H1 (cell line): ENCODE measurements around the gene CPA3. TPM values are rescaled to one million over a fixed set of nuclear protein-coding genes. Genes with fewer than 3 reads are reported as not detected.

Source experiments
- CTCF ChIA-PET: fragments of 300-600 bp; sonication (Branson Sonifier 250); formaldehyde crosslinking; loops from one replicate; lab custom pipeline; 2021; ENCODE audit not compliant: partially characterized antibody; lab: Charles Lee
- POLR2A ChIA-PET: fragments of 300-600 bp; sonication (Branson Sonifier 250); formaldehyde crosslinking; loops from one replicate; lab custom pipeline; 2021; ENCODE audit warnings: inconsistent platforms; ENCODE audit not compliant: partially characterized antibody; lab: Charles Lee
- DNase-seq, 2 experiments: peaks; one replicate each; pipeline versions ENCODE4 v3.0.0 to v3.0.0-alpha.2; 2010 to 2022; ENCODE audit warnings: low spot score in 2 of 2, low read depth in 1 of 2, mixed read lengths in 1 of 2
- FAIRE-seq: peaks from 2 replicates; lab custom pipeline; 2011; peaks lifted over from hg19 to GRCh38; lab: Jason Lieb, UNC
- H2AFZ ChIP-seq: 2 replicates; pipeline ENCODE4 v1.8.1; 2012; ENCODE audit warnings: low read length, inconsistent platforms
- H2AK5ac ChIP-seq: 2 replicates; pipeline ENCODE4 v1.6.1; 2013; ENCODE audit warnings: low read depth, low read length
- H2BK120ac ChIP-seq: replicated peaks from 2 replicates; pipeline ENCODE3; 2013; ENCODE audit warnings: low read depth, low read length, inconsistent platforms
- H2BK12ac ChIP-seq: 2 replicates; pipeline ENCODE4 v1.6.1; 2013; ENCODE audit warnings: low read depth, low read length
- H2BK15ac ChIP-seq: 2 replicates; pipeline ENCODE4 v1.6.1; 2013; ENCODE audit warnings: low read length
- H2BK20ac ChIP-seq: 2 replicates; pipeline ENCODE4 v1.6.1; 2013; ENCODE audit warnings: low read length
- H2BK5ac ChIP-seq: 2 replicates; pipeline ENCODE4 v1.6.1; 2013; ENCODE audit warnings: low read depth, low read length
- H3K14ac ChIP-seq: 2 replicates; pipeline ENCODE4 v1.6.1; 2013; ENCODE audit warnings: inconsistent platforms; ENCODE audit not compliant: insufficient read length
- H3K18ac ChIP-seq: 2 replicates; pipeline ENCODE4 v1.6.1; 2013; ENCODE audit warnings: low read length; ENCODE audit errors: extremely low read depth
- H3K23ac ChIP-seq: 2 replicates; pipeline ENCODE4 v1.6.1; 2013; ENCODE audit warnings: inconsistent platforms; ENCODE audit not compliant: insufficient read length
- H3K23me2 ChIP-seq: 2 replicates; pipeline ENCODE4 v1.6.1; 2013; ENCODE audit warnings: low read depth, low read length
- H3K27ac ChIP-seq: 2 replicates; pipeline ENCODE4 v1.6.1; 2011; ENCODE audit warnings: low read depth, low read length, inconsistent platforms
- H3K27me3 ChIP-seq, 4 experiments: replicated peaks in 1 of 4; 1 replicate in 1 of 4; 2 replicates in 3 of 4; pipeline versions ENCODE4 v1.6.1 to v1.8.1; 2011 to 2013; ENCODE audit warnings: low read length in 3 of 4, mild to moderate bottlenecking in 3 of 4, inconsistent platforms in 2 of 4, mixed read lengths in 2 of 4, moderate library complexity in 1 of 4; ENCODE audit not compliant: control insufficient read depth in 3 of 4, insufficient read depth in 3 of 4; ENCODE audit errors: extremely low read depth in 1 of 4
- H3K36me3 ChIP-seq, 4 experiments: 2 replicates each; pipeline versions ENCODE4 v1.6.1 to v1.8.1; 2011 to 2013; ENCODE audit warnings: mild to moderate bottlenecking in 4 of 4, low read length in 3 of 4, moderate library complexity in 2 of 4, control low read depth in 1 of 4, inconsistent platforms in 1 of 4; ENCODE audit not compliant: insufficient read depth in 4 of 4, control insufficient read depth in 2 of 4
- H3K4ac ChIP-seq: replicated peaks from 2 replicates; pipeline ENCODE3; 2013; ENCODE audit warnings: low read length, low read depth, mixed read lengths, inconsistent platforms; ENCODE audit not compliant: insufficient read length
- H3K4me1 ChIP-seq, 4 experiments: replicated peaks in 1 of 4; 1 replicate in 1 of 4; 2 replicates in 3 of 4; pipeline versions ENCODE4 v1.6.1 to v1.8.1; 2011 to 2013; ENCODE audit warnings: low read length in 3 of 4, inconsistent platforms in 2 of 4, mixed read lengths in 1 of 4; ENCODE audit not compliant: insufficient read depth in 4 of 4, control insufficient read depth in 3 of 4
- H3K4me2 ChIP-seq, 2 experiments: 2 replicates each; pipeline versions ENCODE4 v1.6.1 to v1.8.1; 2011 to 2013; ENCODE audit warnings: low read depth in 2 of 2, low read length in 2 of 2, control low read depth in 1 of 2, inconsistent platforms in 1 of 2, mild to moderate bottlenecking in 1 of 2; ENCODE audit not compliant: insufficient read depth in 1 of 2
- H3K4me3 ChIP-seq, 4 experiments: fragments of 200-600, 300-600 bp in 1 of 4; sonication (generic), shearing (Covaris generic), sonication (Bioruptor Twin) in 1 of 4; 2 replicates each; pipeline versions ENCODE4 v1.5.1 to v1.8.1; 2011 to 2016; ENCODE audit warnings: low read length in 4 of 4, low read depth in 3 of 4, control low read depth in 2 of 4, inconsistent platforms in 2 of 4, mild to moderate bottlenecking in 2 of 4, mixed read lengths in 1 of 4, moderate library complexity in 1 of 4; ENCODE audit not compliant: insufficient read depth in 2 of 4; ENCODE audit errors: extremely low read depth in 1 of 4
- H3K56ac ChIP-seq: replicated peaks from 2 replicates; pipeline ENCODE3; 2013; ENCODE audit warnings: low read depth, mild to moderate bottlenecking, mixed read lengths, low read length, inconsistent platforms; ENCODE audit not compliant: insufficient read length
- H3K79me1 ChIP-seq: 2 replicates; pipeline ENCODE4 v1.6.1; 2013; ENCODE audit warnings: low read depth, low read length, control low read depth
- H3K79me2 ChIP-seq, 2 experiments: 2 replicates each; pipeline versions ENCODE4 v1.6.1 to v1.8.1; 2012 to 2013; ENCODE audit warnings: low read length in 2 of 2, mild to moderate bottlenecking in 2 of 2, inconsistent platforms in 1 of 2; ENCODE audit not compliant: insufficient read depth in 2 of 2, control insufficient read depth in 1 of 2
- H3K9ac ChIP-seq, 4 experiments: replicated peaks in 1 of 4; 1 replicate in 1 of 4; 2 replicates in 3 of 4; pipeline versions ENCODE4 v1.6.1 to v1.8.1; 2011 to 2013; ENCODE audit warnings: low read depth in 3 of 4, low read length in 3 of 4, control low read depth in 2 of 4, mild to moderate bottlenecking in 2 of 4, moderate library complexity in 2 of 4, inconsistent platforms in 1 of 4; ENCODE audit errors: extremely low read depth in 1 of 4
- H3K9me3 ChIP-seq, 2 experiments: 2 replicates each; pipeline versions ENCODE4 v1.6.1 to v1.8.1; 2012 to 2013; ENCODE audit warnings: mild to moderate bottlenecking in 2 of 2, moderate library complexity in 2 of 2, control low read depth in 1 of 2, inconsistent platforms in 1 of 2, low read depth in 1 of 2, low read length in 1 of 2, mixed read lengths in 1 of 2; ENCODE audit not compliant: insufficient read depth in 2 of 2
- H4K20me1 ChIP-seq, 2 experiments: replicated peaks in 1 of 2; 2 replicates each; pipeline versions ENCODE3 to v1.8.1; 2011 to 2013; ENCODE audit warnings: inconsistent platforms in 2 of 2, low read length in 2 of 2, mild to moderate bottlenecking in 1 of 2; ENCODE audit not compliant: insufficient read depth in 2 of 2, control insufficient read depth in 1 of 2
- H4K5ac ChIP-seq: 2 replicates; pipeline ENCODE4 v1.6.1; 2013; ENCODE audit warnings: low read length, low read depth, mixed read lengths, inconsistent platforms; ENCODE audit not compliant: insufficient read length
- H4K8ac ChIP-seq: 2 replicates; pipeline ENCODE4 v1.8.0; 2013; ENCODE audit warnings: mild to moderate bottlenecking, moderate library complexity, low read length, inconsistent platforms; ENCODE audit not compliant: insufficient read depth; ENCODE audit errors: extremely low read depth
- H4K91ac ChIP-seq: replicated peaks from 2 replicates; pipeline ENCODE3; 2013; ENCODE audit warnings: low read length, mixed read lengths, inconsistent platforms; ENCODE audit not compliant: insufficient read length
- KDM4A ChIP-seq: IDR thresholded peaks from one replicate; pipeline ENCODE4 v1.7.1; 2012; ENCODE audit warnings: low read depth, mild to moderate bottlenecking, moderate library complexity, low read length, inconsistent platforms; ENCODE audit not compliant: severe bottlenecking
- RXRA ChIP-seq: IDR thresholded peaks from 2 replicates; pipeline ENCODE4 v1.6.1; 2011; ENCODE audit warnings: low read depth, mild to moderate bottlenecking, low read length, moderate library complexity; ENCODE audit not compliant: insufficient read depth
- SIX5 ChIP-seq: IDR thresholded peaks from 2 replicates; pipeline ENCODE4 v1.6.1; 2011; ENCODE audit warnings: mild to moderate bottlenecking, low read depth, low read length
- WGBS, 2 experiments: shearing (Covaris generic) in 1 of 2; methylation state at CpG; one replicate each; pipeline versions ENCODE4 v1.1.6 to v1.1.7; 2013 to 2015; ENCODE audit warnings: low lambda C conversion rate in 2 of 2, mixed read lengths in 2 of 2, inconsistent platforms in 1 of 2, low coverage in 1 of 2, missing lambda C conversion rate in 1 of 2; ENCODE audit not compliant: insufficient replicate concordance in 2 of 2, insufficient coverage in 1 of 2, insufficient read length in 1 of 2; ENCODE audit errors: extremely low coverage in 1 of 2, missing lambda C conversion rate in 1 of 2; 5-methylcytosine and 5-hydroxymethylcytosine counted together
- polyA plus RNA-seq, 7 experiments: library from polyadenylated mRNA; depleted of rRNA in 3 of 7; stranded (reverse) in 5 of 7; unstranded in 2 of 7; fragments of >200 nt in 5 of 7; fragments of 200-250 nt in 2 of 7; gene quantifications; 1 replicate in 5 of 7; 2 replicates in 1 of 7; 4 replicates in 1 of 7; pipeline versions ENCODE4 v1.2.1 to v1.2.3, GENCODE V29; 2011 to 2013; ENCODE audit warnings: missing spikeins in 2 of 7, mixed read lengths in 2 of 7
- total RNA-seq: library from RNA; stranded (reverse); fragmentation: NEBNext Ultra II Directional; extraction: Animal tissue kit (Norgen Biotek cat#: 25700); gene quantifications from 2 replicates; pipeline ENCODE4 v1.2.1, GENCODE V29; 2021

CPA3 gene
- total and polyA plus RNA-seq, 2 of the 8 experiments (the other 6 are each of a cell fraction or from before 2014, with no cell fraction given): not detected

DNA sequence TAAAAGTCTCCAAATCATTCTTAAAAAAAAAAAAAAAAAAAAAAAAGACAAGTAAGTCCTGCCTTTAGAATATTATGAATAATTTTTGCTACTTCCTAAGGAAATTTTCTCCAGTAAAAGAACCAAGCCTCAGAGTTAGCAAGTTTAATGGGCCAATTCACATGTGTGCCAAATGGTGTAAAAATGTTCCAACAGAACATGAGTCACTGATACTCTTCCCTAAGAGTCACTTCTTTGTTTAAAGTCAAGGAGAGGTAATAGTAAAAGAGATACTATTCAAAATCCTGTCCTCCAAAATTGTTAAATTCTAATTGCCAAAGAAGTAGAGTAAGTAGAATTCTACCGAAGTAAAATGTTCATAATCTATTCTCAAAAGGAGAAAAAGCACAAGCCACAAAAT, 17.7 kb upstream of the CPA3 start:
- Histone ChIP-seq H3K4ac (no peak overlapping the region), H3K4me2 (no peak overlapping the region), H3K27ac (no peak overlapping the region), H2BK20ac (no peak overlapping the region), H3K23me2 (no peaks in the 10 kb centered on the region), H3K79me1 (no peaks in the 10 kb centered on the region), H4K20me1 (no peaks in the 10 kb centered on the region), H3K18ac (no peak overlapping the region), H3K14ac (no peak overlapping the region), H4K91ac (no peak overlapping the region), H2BK12ac (no peak overlapping the region), H3K36me3 (no peaks in the 10 kb centered on the region), H3K27me3 (no peaks in the 10 kb centered on the region), H2BK120ac (no peak overlapping the region), H3K23ac (no peak overlapping the region), H4K8ac (no peak overlapping the region), H3K4me3 (no peak overlapping the region), H2AK5ac (no peak overlapping the region), H2BK5ac (no peak overlapping the region), H3K56ac (no peak overlapping the region), H2BK15ac (no peak overlapping the region), H2AFZ (no peak overlapping the region), H4K5ac (no peak overlapping the region), H3K4me1 (no peaks in the 10 kb centered on the region), H3K9ac (no peak overlapping the region), H3K79me2 (no peaks in the 10 kb centered on the region), H3K9me3 (no peaks in the 10 kb centered on the region)
- DNase-seq: no peak
- WGBS, 2 experiments: 77% methylated on average over 1 of the region's 1 CpG; no CpG with 5 or more reads in 1 of the 2 experiments
- ChIA-PET POLR2A (no interaction called here), CTCF (interaction anchor here (0.7 kb wide), 2 partner anchors 10 to 161 kb away, joined by 3 read pairs; no protein-coding TSS in a partner anchor)
- no peak for FAIRE-seq
- no peak for TF ChIP-seq KDM4A
- no peak for TF ChIP-seq SIX5
- no peak for TF ChIP-seq RXRA
